DOHH2 (cell line): ENCODE data around the gene PCBD1.

Experiments
- CTCF ChIP-seq: fragments of 200-600 bp; sonication (generic); IDR thresholded peaks from one replicate; pipeline ENCODE4 v1.5.1; 2014; ENCODE audit warnings: antibody characterized with exemption, mild to moderate bottlenecking, low read depth, low read length; ENCODE audit not compliant: poor library complexity, severe bottlenecking
- EZH2phosphoT487 ChIP-seq: fragments of 200-600 bp; sonication (generic); IDR thresholded peaks from 2 replicates; pipeline ENCODE4 v1.6.1; 2017; ENCODE audit warnings: borderline replicate concordance, mild to moderate bottlenecking, antibody characterized with exemption, low read length, moderate library complexity, mixed read lengths

- TF ChIP-seq CTCF (no peak), EZH2phosphoT487 (no peak)
These were observed 22.3 kb upstream of the PCBD1 start for GRCh38 chr10:70910486-70911341.
